ENCODE measurements around the gene SLC22A12.
"Not testable (repeated sequence)": the region's sequence is repeated elsewhere in the genome, so short reads cannot be mapped to it uniquely, and the experiment has no call there.

The SLC22A12 gene

GRCh38 chr11:64586366-64586765 lies 4.7 kb upstream of the SLC22A12 start:
- no peak overlapping the region for H3K4me3 ChIP-seq
- no peak overlapping the region for H3K27ac ChIP-seq
- TF ChIP-seq POLR2AphosphoS5 (IDR thresholded peaks at IDR 0.05; ENCODE audit: borderline replicate concordance, low read depth, low read length) (no peak), EZH2 (IDR thresholded peaks at IDR 0.05) (no peak), FOXP2 (optimal IDR thresholded peaks at IDR 0.05; ENCODE audit: control extremely low read depth, extremely low read length, insufficient read depth) (no peak)
- H3K9me3 ChIP-seq (ENCODE audit: low read depth, low read length): no peaks in the 10 kb centered on the region
- H3K36me3 ChIP-seq (ENCODE audit: insufficient read depth, low read length): no peaks in the 10 kb centered on the region
- no peak for DNase-seq (ENCODE audit: low read depth, low spot score)
- no peak overlapping the region for H3K9ac ChIP-seq (ENCODE audit: insufficient read length)

GRCh38 chr11:64588701-64589100 lies 2.3 kb upstream of the SLC22A12 start:
- no peak for DNase-seq (ENCODE audit: low read depth, low spot score)
- H3K9me3 ChIP-seq (ENCODE audit: low read depth, low read length): no peaks in the 10 kb centered on the region
- no peak for TF ChIP-seq FOXP2 (optimal IDR thresholded peaks at IDR 0.05; ENCODE audit: control extremely low read depth, extremely low read length, insufficient read depth)
- TF ChIP-seq POLR2AphosphoS5 (IDR thresholded peaks at IDR 0.05; ENCODE audit: borderline replicate concordance, low read depth, low read length): no peak
- no peak for TF ChIP-seq EZH2 (IDR thresholded peaks at IDR 0.05)
- H3K36me3 ChIP-seq (ENCODE audit: insufficient read depth, low read length): no peaks in the 10 kb centered on the region
- H3K4me3 ChIP-seq: no peak overlapping the region
- no peak overlapping the region for H3K9ac ChIP-seq (ENCODE audit: insufficient read length)
- H3K27ac ChIP-seq: no peak overlapping the region

- H3K4me3 ChIP-seq: no peak overlapping the region
- H3K36me3 ChIP-seq (ENCODE audit: insufficient read depth, low read length): no peaks in the 10 kb centered on the region
- H3K9ac ChIP-seq (ENCODE audit: insufficient read length): no peak overlapping the region
- no peaks in the 10 kb centered on the region for H3K9me3 ChIP-seq (ENCODE audit: low read depth, low read length)
- H3K27ac ChIP-seq: no peak overlapping the region
- DNase-seq (ENCODE audit: low read depth, low spot score): no peak
- TF ChIP-seq FOXP2 (optimal IDR thresholded peaks at IDR 0.05; ENCODE audit: control extremely low read depth, extremely low read length, insufficient read depth) (no peak), POLR2AphosphoS5 (IDR thresholded peaks at IDR 0.05; ENCODE audit: borderline replicate concordance, low read depth, low read length) (no peak), EZH2 (IDR thresholded peaks at IDR 0.05) (no peak)
Observed at GRCh38 chr11:64591257-64592233, 525 bp downstream of the SLC22A12 start.

GRCh38 chr11:64592234-64592615 lies 1.2 kb downstream of the SLC22A12 start:
- TF ChIP-seq FOXP2 (optimal IDR thresholded peaks at IDR 0.05; ENCODE audit: control extremely low read depth, extremely low read length, insufficient read depth): no peak
- no peak for TF ChIP-seq POLR2AphosphoS5 (IDR thresholded peaks at IDR 0.05; ENCODE audit: borderline replicate concordance, low read depth, low read length)
- no peak for TF ChIP-seq EZH2 (IDR thresholded peaks at IDR 0.05)
- Histone ChIP-seq H3K27ac (no peak overlapping the region), H3K36me3 (ENCODE audit: insufficient read depth, low read length) (no peaks in the 10 kb centered on the region), H3K9me3 (ENCODE audit: low read depth, low read length) (no peaks in the 10 kb centered on the region), H3K9ac (ENCODE audit: insufficient read length) (no peak overlapping the region), H3K4me3 (no peak overlapping the region)
- DNase-seq (ENCODE audit: low read depth, low spot score): no peak

DNA sequence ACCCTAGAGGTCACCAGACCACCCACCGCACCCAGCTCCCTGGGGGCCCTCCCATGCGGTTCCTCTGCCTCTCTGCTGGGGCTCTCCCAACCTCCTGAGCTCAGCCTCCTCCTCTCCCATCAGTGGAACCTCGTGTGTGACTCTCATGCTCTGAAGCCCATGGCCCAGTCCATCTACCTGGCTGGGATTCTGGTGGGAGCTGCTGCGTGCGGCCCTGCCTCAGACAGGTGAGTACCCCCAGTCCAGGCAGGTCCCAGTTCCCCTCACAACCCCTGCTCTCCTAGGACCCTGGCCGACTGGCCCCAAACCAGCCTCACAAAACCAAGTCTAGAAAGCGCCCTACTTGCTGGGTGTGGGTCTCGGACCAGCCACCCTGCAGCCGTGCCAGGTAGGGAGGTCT lies 1.6 kb downstream of the SLC22A12 start:
- no peak overlapping the region for H3K9ac ChIP-seq (ENCODE audit: insufficient read length)
- H3K27ac ChIP-seq: no peak overlapping the region
- H3K9me3 ChIP-seq (ENCODE audit: low read depth, low read length): no peaks in the 10 kb centered on the region
- TF ChIP-seq FOXP2 (optimal IDR thresholded peaks at IDR 0.05; ENCODE audit: control extremely low read depth, extremely low read length, insufficient read depth) (no peak), EZH2 (IDR thresholded peaks at IDR 0.05) (no peak), POLR2AphosphoS5 (IDR thresholded peaks at IDR 0.05; ENCODE audit: borderline replicate concordance, low read depth, low read length) (no peak)
- no peak overlapping the region for H3K4me3 ChIP-seq
- DNase-seq (ENCODE audit: low read depth, low spot score): no peak
- no peaks in the 10 kb centered on the region for H3K36me3 ChIP-seq (ENCODE audit: insufficient read depth, low read length)

DNA sequence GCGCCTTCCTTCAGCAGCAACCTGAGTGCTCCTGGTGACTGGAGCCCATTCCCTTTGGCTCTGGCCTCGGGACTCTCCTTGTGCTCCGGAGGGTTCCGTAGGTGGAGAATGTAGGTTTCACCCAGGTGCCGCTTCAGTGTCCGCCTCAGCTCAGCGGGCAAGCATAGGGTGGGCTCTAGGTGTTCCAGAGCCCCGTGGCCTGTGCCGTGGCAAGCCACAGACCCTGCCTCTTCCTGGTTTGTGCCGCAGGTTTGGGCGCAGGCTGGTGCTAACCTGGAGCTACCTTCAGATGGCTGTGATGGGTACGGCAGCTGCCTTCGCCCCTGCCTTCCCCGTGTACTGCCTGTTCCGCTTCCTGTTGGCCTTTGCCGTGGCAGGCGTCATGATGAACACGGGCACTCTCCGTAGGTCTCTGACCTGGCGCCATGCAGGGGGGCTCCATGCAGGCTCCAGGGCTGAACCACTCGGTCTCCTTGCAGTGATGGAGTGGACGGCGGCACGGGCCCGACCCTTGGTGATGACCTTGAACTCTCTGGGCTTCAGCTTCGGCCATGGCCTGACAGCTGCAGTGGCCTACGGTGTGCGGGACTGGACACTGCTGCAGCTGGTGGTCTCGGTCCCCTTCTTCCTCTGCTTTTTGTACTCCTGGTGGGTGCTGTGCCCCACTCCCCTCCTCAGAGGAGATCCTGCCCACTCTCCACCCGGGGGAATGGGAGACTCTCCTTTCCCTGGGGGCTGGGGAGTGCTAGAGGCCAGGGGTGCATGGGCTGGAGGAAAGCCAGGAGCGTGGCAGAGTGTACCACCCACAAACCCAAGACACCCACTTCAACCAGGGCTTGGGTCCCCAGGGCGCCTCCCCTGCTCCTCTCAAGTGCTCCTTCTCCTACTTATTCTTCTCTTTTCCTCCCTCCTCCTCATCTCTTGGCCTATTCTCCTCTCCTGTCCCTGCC lies 2.4 kb downstream of the SLC22A12 start:
- Histone ChIP-seq H3K36me3 (ENCODE audit: insufficient read depth, low read length) (no peaks in the 10 kb centered on the region), H3K27ac (no peak overlapping the region), H3K9ac (ENCODE audit: insufficient read length) (no peak overlapping the region), H3K9me3 (ENCODE audit: low read depth, low read length) (no peaks in the 10 kb centered on the region), H3K4me3 (no peak overlapping the region)
- DNase-seq (ENCODE audit: low read depth, low spot score): no peak
- TF ChIP-seq EZH2 (IDR thresholded peaks at IDR 0.05) (no peak), FOXP2 (optimal IDR thresholded peaks at IDR 0.05; ENCODE audit: control extremely low read depth, extremely low read length, insufficient read depth) (no peak), POLR2AphosphoS5 (IDR thresholded peaks at IDR 0.05; ENCODE audit: borderline replicate concordance, low read depth, low read length) (no peak)

- no peak overlapping the region for H3K4me3 ChIP-seq
- no peaks in the 10 kb centered on the region for H3K9me3 ChIP-seq (ENCODE audit: low read depth, low read length)
- no peaks in the 10 kb centered on the region for H3K36me3 ChIP-seq (ENCODE audit: insufficient read depth, low read length)
- H3K9ac ChIP-seq (ENCODE audit: insufficient read length): no peak overlapping the region
- TF ChIP-seq FOXP2 (optimal IDR thresholded peaks at IDR 0.05; ENCODE audit: control extremely low read depth, extremely low read length, insufficient read depth) (no peak), POLR2AphosphoS5 (IDR thresholded peaks at IDR 0.05; ENCODE audit: borderline replicate concordance, low read depth, low read length) (no peak), EZH2 (IDR thresholded peaks at IDR 0.05) (no peak)
- DNase-seq (ENCODE audit: low read depth, low spot score): no peak
- no peak overlapping the region for H3K27ac ChIP-seq
Observed at GRCh38 chr11:64594159-64594939, 3.3 kb downstream of the SLC22A12 start.

- not testable (repeated sequence) for H3K9ac ChIP-seq (ENCODE audit: insufficient read length); DNase-seq (ENCODE audit: low read depth, low spot score); H3K4me3 ChIP-seq; H3K9me3 ChIP-seq (ENCODE audit: low read depth, low read length); H3K36me3 ChIP-seq (ENCODE audit: insufficient read depth, low read length); H3K27ac ChIP-seq
Observed at GRCh38 chr11:64595922-64596321, 4.9 kb downstream of the SLC22A12 start.
